Endodermal cell (in vitro differentiated cells): Measurements from ENCODE around the gene TBC1D4. TPM values are rescaled to one million over a fixed set of nuclear protein-coding genes. Genes with fewer than 3 reads are reported as not detected.

Source experiments
- DNase-seq: peaks from one replicate; pipeline ENCODE4 v3.0.0-alpha.2; 2017
- H3K27ac ChIP-seq: 2 replicates; pipeline ENCODE4 v1.5.1; 2013; ENCODE audit warnings: mild to moderate bottlenecking, low read depth, low read length, moderate library complexity
- H3K27me3 ChIP-seq: 2 replicates; pipeline ENCODE4 v1.6.1; 2013; ENCODE audit warnings: mild to moderate bottlenecking, low read length, moderate library complexity; ENCODE audit not compliant: insufficient read depth, control insufficient read depth, poor library complexity, severe bottlenecking
- H3K36me3 ChIP-seq: 2 replicates; pipeline ENCODE4 v1.7.0; 2013; ENCODE audit warnings: mild to moderate bottlenecking, low read length, moderate library complexity; ENCODE audit not compliant: control insufficient read depth, insufficient read depth
- H3K4me1 ChIP-seq: one replicate; pipeline ENCODE4 v1.7.0; 2013; ENCODE audit warnings: low read length; ENCODE audit not compliant: control insufficient read depth, insufficient read depth
- H3K4me3 ChIP-seq: 2 replicates; pipeline ENCODE4 v1.5.1; 2013; ENCODE audit warnings: mild to moderate bottlenecking, low read length, moderate library complexity
- H3K9ac ChIP-seq: 2 replicates; pipeline ENCODE4 v1.6.1; 2013; ENCODE audit warnings: mild to moderate bottlenecking, low read length, moderate library complexity; ENCODE audit not compliant: poor library complexity, severe bottlenecking; ENCODE audit errors: extremely low read depth
- H3K9me3 ChIP-seq: 2 replicates; pipeline ENCODE4 v1.6.1; 2013; ENCODE audit warnings: mild to moderate bottlenecking, low read length, moderate library complexity; ENCODE audit not compliant: control insufficient read depth
- H3K27ac Mint-ChIP-seq: 2 replicates; pipeline ENCODE4 v1.8.0; 2020; ENCODE audit warnings: mixed read lengths
- H3K27me3 Mint-ChIP-seq: 2 replicates; pipeline ENCODE4 v1.8.0; 2021; ENCODE audit warnings: mild to moderate bottlenecking, mixed read lengths; ENCODE audit not compliant: insufficient read depth
- H3K36me3 Mint-ChIP-seq: 2 replicates; pipeline ENCODE4 v1.8.0; 2020; ENCODE audit warnings: low read depth, mixed read lengths
- H3K4me1 Mint-ChIP-seq: 2 replicates; pipeline ENCODE4 v1.8.0; 2020; ENCODE audit warnings: mixed read lengths
- H3K4me3 Mint-ChIP-seq: 2 replicates; pipeline ENCODE4 v1.8.0; 2020; ENCODE audit warnings: mild to moderate bottlenecking, moderate library complexity, mixed read lengths
- H3K9me3 Mint-ChIP-seq: 2 replicates; pipeline ENCODE4 v1.8.0; 2020; ENCODE audit warnings: mild to moderate bottlenecking, mixed read lengths
- CTCF ChIP-seq: fragments of 200-600 bp; sonication (generic); conservative IDR thresholded peaks from 2 replicates; pipeline ENCODE4 v1.5.0; 2021; ENCODE audit warnings: antibody characterized with exemption, mild to moderate bottlenecking
- WGBS, 2 experiments: methylation state at CpG; one replicate each; pipeline versions ENCODE4 v1.1.5 to v1.1.7; 2013; ENCODE audit warnings: missing lambda C conversion rate in 2 of 2, mixed read lengths in 1 of 2; ENCODE audit not compliant: insufficient coverage in 1 of 2, insufficient read length in 1 of 2; 5-methylcytosine and 5-hydroxymethylcytosine counted together
- total RNA-seq, 2 donors: library from RNA; stranded (reverse); fragmentation: NEBNext Ultra II Directional in 1 of 2; extraction: Animal tissue kit (Norgen Biotek cat#: 25700) in 1 of 2; gene quantifications; 2 replicates in 1 of 2; 3 replicates in 1 of 2; pipeline ENCODE4 v1.2.1, GENCODE V29; 2021

TBC1D4 gene
- total RNA-seq, 2 donors from 2014 or later: 3.2 to 4.7 TPM

- Histone ChIP-seq H3K36me3 (no peaks in the 10 kb centered on the region), H3K27me3 (peaks cover 73% of the 10 kb centered on the region), H3K4me3 (no peak overlapping the region), H3K9me3 (no peaks in the 10 kb centered on the region), H3K27ac (no peak overlapping the region), H3K4me1 (no peaks in the 10 kb centered on the region), H3K9ac (no peak overlapping the region)
- Mint-ChIP-seq H3K4me1 (peaks cover 2% of the 10 kb centered on the region), H3K9me3 (no peaks in the 10 kb centered on the region), H3K27ac (no peak overlapping the region), H3K4me3 (no peak overlapping the region), H3K36me3 (peaks cover 4% of the 10 kb centered on the region), H3K27me3 (peaks cover 49% of the 10 kb centered on the region)
- DNase-seq: no peak
- 86 to 89% methylated on average over 6 to 10 of the region's 10 CpGs for WGBS, 2 experiments
- TF ChIP-seq CTCF: no peak
Measured at GRCh38 chr13:75334634-75335447, 147.1 kb downstream of the TBC1D4 start.

GRCh38 chr13:75333103-75333502 is 148.9 kb downstream of the TBC1D4 start:
- Mint-ChIP-seq H3K9me3 (no peaks in the 10 kb centered on the region), H3K27me3 (peaks cover 62% of the 10 kb centered on the region), H3K4me1 (peaks cover 2% of the 10 kb centered on the region), H3K4me3 (no peak overlapping the region), H3K36me3 (peaks cover 4% of the 10 kb centered on the region), H3K27ac (no peak overlapping the region)
- H3K27ac ChIP-seq: no peak overlapping the region
- no peak overlapping the region for H3K9ac ChIP-seq
- WGBS, 2 experiments: 90 to 100% methylated on average over 1 of the region's 1 CpG
- H3K4me1 ChIP-seq: no peaks in the 10 kb centered on the region
- H3K9me3 ChIP-seq: no peaks in the 10 kb centered on the region
- peaks cover 79% of the 10 kb centered on the region for H3K27me3 ChIP-seq
- DNase-seq: no peak
- no peaks in the 10 kb centered on the region for H3K36me3 ChIP-seq
- no peak overlapping the region for H3K4me3 ChIP-seq
- TF ChIP-seq CTCF: no peak

- H3K27ac Mint-ChIP-seq: no peak overlapping the region
- H3K36me3 ChIP-seq: no peaks in the 10 kb centered on the region
- no peak for DNase-seq
- no peak overlapping the region for H3K4me3 Mint-ChIP-seq
- TF ChIP-seq CTCF: no peak
- no peaks in the 10 kb centered on the region for H3K9me3 ChIP-seq
- H3K4me1 ChIP-seq: no peaks in the 10 kb centered on the region
- WGBS, 2 experiments: 95 to 100% methylated on average over 2 of the region's 2 CpGs
- peaks cover 70% of the 10 kb centered on the region for H3K27me3 Mint-ChIP-seq
- H3K27ac ChIP-seq: no peak overlapping the region
- H3K27me3 ChIP-seq: peaks cover 80% of the 10 kb centered on the region
- H3K9me3 Mint-ChIP-seq: no peaks in the 10 kb centered on the region
- no peak overlapping the region for H3K9ac ChIP-seq
- H3K4me3 ChIP-seq: no peak overlapping the region
- peaks cover 4% of the 10 kb centered on the region for H3K36me3 Mint-ChIP-seq
- H3K4me1 Mint-ChIP-seq: peaks cover 2% of the 10 kb centered on the region
Measured at GRCh38 chr13:75331792-75332349, 150.1 kb downstream of the TBC1D4 start.
